HG03175 (cell line): ENCODE results near the gene UBE2D3.
"Not testable (repeated sequence)": the region's sequence is repeated elsewhere in the genome, so short reads cannot be mapped to it uniquely, and the experiment has no call there.

Source experiments
- ATAC-seq: cut with Tn5 transposase; IDR thresholded peaks from one replicate; pipeline ENCODE4 v1.9.1; 2021; ENCODE audit warnings: mild to moderate bottlenecking, moderate library complexity; ENCODE audit not compliant: unreplicated experiment

UBE2D3 gene

GRCh38 chr4:102832105-102832504 is 4.8 kb upstream of the UBE2D3 start:
- no peak for ATAC-seq

GRCh38 chr4:102829803-102830202 is 2.5 kb upstream of the UBE2D3 start:
- ATAC-seq = no peak

GRCh38 chr4:102828497-102828808 is 1.1 kb upstream of the UBE2D3 start:
- no peak for ATAC-seq

- ATAC-seq = peak; percentile 84
These were observed 534 bp upstream of the UBE2D3 start for GRCh38 chr4:102827674-102828496.

- no peak for ATAC-seq
These were observed 1.1 kb downstream of the UBE2D3 start for GRCh38 chr4:102826105-102826889.

GRCh38 chr4:102825261-102826091 is 1.9 kb downstream of the UBE2D3 start:
- no peak for ATAC-seq

GRCh38 chr4:102824398-102824797 is 3.0 kb downstream of the UBE2D3 start:
- no peak for ATAC-seq

GRCh38 chr4:102823897-102824296 is 3.5 kb downstream of the UBE2D3 start:
- ATAC-seq = no peak

GRCh38 chr4:102823464-102823863 is 3.9 kb downstream of the UBE2D3 start:
- ATAC-seq = no peak

- no peak for ATAC-seq
These were observed 7.6 kb downstream of the UBE2D3 start for GRCh38 chr4:102819588-102820365.

GRCh38 chr4:102819100-102819499 is 8.3 kb downstream of the UBE2D3 start:
- ATAC-seq = not testable (repeated sequence)

- no peak for ATAC-seq
These were observed 9.6 kb downstream of the UBE2D3 start for GRCh38 chr4:102817613-102818268.

GRCh38 chr4:102817021-102817605 is 10.2 kb downstream of the UBE2D3 start:
- ATAC-seq = no peak

- ATAC-seq = no peak
These were observed 11.4 kb downstream of the UBE2D3 start for GRCh38 chr4:102815981-102816380.

- no peak for ATAC-seq
These were observed 17.7 kb downstream of the UBE2D3 start for GRCh38 chr4:102809691-102810090.

- peak; percentile 52 for ATAC-seq
These were observed 18.2 kb downstream of the UBE2D3 start for GRCh38 chr4:102809190-102809589.

GRCh38 chr4:102808009-102808408 is 19.3 kb downstream of the UBE2D3 start:
- no peak for ATAC-seq

GRCh38 chr4:102807345-102807744 is 20.0 kb downstream of the UBE2D3 start:
- peak; percentile 47 for ATAC-seq

GRCh38 chr4:102799816-102800215 is 27.5 kb downstream of the UBE2D3 start:
- no peak for ATAC-seq

- no peak for ATAC-seq
These were observed 32.4 kb downstream of the UBE2D3 start for GRCh38 chr4:102794999-102795398.
